Measurements from ENCODE around the gene ABCA6.
"Not testable (repeated sequence)": the region's sequence is repeated elsewhere in the genome, so short reads cannot be mapped to it uniquely, and the experiment has no call there.

Gene ABCA6

DNA sequence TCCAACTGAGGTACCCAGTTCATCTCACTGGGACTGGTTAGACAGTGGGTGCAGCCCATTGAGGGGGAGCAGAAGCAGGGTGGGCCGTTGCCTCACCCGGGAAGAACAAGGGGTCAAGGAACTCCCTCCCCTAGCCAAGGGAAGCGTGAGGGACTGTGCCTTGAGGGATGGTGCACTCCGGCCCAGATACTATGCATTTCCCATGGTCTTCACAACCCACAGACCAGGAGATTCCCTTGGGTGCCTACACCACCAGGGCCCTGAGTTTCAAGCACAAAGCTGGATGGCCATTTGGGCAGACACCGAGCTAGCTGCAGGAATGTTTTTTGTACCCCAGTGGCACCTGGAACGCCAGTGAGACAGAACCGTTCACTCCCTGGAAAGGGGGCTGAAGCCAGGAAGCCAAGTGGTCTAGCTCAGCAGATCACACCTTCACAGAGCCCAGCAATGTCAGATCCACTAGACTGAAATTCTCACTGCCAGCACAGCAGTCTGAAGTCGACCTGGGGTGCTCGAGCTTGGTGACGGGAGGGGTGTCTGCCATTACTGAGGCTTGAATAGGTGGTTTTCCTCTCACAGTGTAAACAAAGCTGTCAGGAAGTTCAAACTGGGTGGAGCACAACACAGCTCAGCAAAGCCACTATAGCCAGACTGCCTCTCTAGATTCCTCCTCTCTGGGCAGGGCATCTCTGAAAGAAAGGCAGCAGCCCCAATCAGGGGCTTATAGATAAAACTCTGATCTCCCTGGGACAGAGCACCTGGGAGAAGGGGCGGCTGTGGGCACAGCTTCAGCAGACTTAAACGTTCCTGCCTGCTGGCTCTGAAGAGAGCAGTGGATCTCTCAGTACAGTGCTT is 71.1 kb downstream of the ABCA6 start:
- DNase-seq = not testable (repeated sequence)

DNA sequence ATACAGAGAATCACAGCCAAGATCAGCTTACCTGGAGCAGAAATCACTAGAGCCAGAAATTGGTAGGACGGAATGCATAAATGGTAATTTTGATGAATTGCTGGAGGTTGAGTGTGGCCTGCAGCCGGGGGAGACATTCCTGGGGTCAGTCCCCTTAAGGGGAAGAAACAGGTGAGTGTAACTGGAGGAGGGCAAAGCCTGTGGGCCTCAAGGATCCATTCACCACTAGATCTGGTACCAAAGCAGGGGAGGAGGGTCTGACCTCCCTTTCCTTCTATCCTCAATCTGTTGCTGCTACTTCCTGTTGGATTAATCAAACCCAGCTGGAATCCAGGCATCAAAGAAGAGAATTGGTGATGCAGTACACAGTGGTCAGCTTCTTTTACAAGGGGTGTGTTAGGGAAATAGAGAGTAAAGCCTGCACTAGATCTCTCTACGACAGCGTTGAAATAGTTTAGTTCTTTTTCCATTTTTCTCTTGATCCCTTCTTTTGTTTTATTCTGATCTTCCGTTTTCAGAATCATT is 72.4 kb downstream of the ABCA6 start:
- DNase-seq = no peak

DNA sequence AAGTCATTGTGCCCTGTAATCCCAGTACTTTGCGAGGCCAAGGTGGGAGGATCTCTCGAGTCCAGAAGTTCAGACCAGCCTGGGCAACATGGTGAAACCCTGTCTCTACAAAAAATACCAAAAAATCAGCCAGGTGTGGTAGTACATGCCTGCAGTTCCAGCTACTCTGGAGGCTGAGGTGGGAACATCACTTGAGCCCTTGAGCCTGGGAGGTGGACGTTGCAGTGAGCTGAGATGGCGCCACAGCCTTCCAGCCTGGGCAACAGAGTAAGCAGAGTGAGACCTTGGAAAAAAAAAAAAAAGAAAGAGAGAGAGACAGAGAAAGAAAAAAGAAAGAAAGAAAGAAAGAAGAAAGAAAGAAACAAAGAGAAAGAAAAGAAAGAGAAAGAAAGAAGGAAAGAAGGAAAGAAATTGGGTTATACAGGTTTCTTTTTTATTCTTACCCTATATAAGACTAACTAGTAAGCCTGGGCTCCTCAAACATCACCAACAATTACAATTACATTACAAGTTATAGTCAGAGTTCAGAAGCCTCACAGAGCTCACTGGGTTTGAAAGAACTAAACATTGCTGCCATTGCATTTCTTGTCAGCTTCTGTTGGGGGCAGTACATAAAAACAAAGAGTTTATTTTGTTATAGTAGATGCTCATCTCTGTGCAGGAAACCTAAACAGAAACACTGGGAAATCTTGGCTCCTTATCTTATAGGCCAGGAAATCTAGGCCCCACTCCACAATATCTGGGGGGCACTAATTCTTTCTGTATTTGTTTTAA is 74.2 kb downstream of the ABCA6 start:
- DNase-seq = no peak

DNA sequence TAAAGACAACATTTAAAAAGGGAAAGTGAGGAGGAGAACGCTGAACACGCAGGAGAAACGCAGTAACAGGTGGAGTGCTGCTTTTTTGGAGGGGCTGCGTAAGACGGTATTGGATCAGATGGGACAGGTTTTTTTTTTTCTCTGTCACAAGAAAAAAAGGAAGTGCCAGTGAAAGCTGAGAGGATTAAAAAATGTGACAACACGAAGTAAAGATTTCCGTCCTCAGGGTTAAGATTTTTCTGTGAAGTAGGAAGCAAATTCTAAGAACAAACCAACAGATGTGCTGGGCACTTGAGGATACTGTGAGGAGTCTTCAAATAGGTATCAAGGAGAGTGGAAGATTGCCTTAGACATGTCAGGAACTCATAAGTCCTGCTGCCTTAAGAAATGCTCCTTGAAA is 75.2 kb downstream of the ABCA6 start:
- no peak for DNase-seq

DNA sequence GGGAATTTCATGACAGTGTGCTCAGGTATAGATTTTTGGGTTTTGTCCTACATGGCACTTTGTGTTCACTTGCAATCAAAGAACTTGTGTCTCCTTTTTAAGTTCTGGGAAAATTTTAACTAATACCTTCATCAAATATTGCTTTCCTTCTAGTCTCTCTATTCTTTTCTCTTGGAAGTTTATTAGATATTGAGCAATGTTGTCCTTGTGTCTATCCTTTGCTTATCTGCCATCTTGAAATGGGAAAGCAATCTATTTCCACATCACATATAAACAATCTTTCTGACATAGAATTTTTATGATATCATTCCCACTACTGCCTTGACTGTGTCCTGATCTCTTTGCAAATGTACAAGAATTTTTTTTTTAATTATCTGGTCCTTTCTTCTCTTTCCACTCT is 76.6 kb downstream of the ABCA6 start:
- no peak for DNase-seq

DNA sequence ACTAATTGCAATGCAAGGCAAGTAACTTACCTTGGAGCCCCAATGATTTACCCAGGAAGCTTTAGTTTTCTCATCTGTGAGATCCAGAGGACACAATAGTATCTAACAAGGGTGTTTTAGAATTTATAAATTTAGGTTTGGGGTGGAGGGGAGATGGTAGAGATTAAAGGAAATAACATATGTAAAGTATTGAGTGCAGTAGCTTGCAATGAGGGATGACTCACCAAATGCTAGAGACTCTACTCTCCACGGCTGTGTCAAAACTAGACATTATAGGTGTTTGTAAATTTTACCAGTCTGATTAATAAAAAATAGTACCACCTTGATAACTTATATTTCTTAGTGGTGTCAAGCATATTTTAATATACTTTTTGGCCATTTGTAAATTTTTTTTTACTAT is 77.2 kb downstream of the ABCA6 start:
- no peak for DNase-seq

DNA sequence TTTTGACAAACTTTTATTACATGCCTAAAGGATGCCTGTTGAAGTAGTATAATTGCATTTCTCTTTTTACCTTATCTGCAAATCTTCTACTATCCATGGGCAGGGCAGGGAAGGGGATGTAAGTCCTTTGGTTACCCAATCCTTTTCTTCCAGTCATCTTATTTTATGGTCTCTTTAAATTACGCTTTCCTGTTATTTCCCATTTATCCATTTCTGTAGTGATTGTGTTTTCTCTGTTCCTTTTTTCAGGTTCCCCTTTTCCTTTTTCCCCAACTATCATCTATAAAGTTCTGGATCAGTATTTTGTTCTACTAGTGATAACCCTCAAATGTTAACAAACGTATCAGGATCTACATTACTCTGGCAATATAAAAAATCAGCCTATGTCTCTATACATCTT is 77.7 kb downstream of the ABCA6 start:
- DNase-seq = no peak

DNA sequence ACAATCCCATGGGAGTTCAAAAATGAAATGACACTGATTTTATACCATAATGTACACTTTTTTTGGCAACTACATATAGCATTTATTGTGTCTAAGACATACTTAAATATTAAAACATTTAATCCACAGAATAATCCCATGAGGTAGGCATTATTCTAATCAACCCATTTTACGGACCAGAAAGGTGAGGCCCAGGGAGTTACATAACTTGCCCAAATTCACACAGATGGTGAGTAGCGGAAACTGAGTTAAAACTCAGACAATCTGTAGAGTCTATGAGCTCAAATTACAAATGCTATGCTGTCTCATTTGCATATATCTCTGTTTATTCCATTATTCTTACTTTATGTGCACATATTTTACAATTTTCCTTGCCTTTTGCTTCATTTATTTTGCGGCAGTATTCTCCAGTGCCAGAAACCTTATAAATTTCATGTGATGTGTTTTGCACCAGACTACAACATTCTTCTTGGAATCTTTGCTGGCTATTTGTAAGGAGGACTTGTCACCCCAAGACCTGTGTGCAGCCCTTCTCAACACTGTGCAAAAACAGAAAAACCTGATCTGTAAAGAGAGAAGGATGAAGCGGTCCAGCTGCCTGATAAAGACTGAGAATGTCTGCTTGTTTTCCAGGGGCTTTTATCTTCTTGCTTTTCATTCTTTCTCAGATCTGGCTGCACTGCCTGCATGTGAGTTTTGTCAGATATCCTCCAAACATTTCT is 78.7 kb downstream of the ABCA6 start:
- DNase-seq = no peak

DNA sequence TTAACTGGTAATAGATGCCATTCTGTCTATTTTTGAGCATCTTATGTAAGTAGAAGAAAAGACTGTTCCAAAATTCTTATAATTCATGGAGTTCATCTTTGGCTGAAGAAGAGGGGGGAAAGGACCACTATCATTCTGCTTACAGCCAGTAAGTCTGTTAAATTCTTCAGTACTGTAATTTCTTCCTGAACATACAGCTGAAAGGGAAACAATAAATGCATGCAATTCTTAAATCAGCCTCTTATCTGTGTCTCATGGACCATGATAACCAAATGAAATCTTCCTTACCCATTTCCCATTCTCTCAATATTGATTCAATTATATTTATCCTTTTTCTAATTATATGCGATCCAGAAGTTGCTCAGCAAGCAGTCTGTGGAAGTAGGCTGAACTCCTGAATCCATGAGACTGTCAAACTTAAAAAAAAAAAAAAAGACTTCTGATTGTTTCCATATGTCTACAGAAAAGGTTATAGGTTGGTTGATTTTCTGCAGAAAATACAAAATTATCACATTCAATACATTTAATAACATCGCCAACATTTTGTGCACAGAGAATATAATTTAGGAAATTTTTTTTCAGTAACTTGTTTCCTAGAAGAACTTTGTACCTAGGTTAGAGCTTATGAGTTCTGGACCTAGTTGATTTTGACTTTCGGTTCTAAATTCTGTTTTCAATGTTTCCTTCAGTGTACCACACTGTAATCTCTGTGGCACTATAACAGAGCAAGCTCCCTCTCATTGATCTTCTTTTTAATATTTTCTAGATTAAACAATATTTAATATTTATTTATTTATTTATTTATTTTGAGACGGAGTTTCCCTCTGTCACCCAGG is 79.8 kb downstream of the ABCA6 start:
- DNase-seq = no peak

DNA sequence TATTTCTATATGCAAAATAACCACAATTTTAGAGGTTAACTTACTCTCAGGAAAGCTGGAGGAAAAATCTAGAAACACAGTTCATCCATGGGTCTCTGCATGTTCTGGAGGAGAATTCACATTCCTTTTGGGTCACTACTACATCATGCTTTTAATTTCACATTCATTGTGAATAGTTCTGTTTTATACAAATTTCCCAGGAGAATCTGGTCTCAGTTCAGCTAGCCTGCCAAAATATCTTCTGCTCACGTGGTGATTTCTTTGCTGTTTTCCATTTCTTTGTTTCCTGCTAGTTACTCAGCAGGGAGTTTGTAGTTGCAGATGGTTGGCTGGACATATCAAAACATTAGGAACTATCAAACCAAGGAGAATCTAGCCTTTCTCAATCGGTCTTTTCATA is 80.9 kb downstream of the ABCA6 start, which contains the start of gene ABCA9:
TSS of gene ABCA9 (minus strand) at position 106 of the 400 bp plus-strand sequence. CDS start 9,801 bp downstream, outside the sequence.
- no peak for DNase-seq

DNA sequence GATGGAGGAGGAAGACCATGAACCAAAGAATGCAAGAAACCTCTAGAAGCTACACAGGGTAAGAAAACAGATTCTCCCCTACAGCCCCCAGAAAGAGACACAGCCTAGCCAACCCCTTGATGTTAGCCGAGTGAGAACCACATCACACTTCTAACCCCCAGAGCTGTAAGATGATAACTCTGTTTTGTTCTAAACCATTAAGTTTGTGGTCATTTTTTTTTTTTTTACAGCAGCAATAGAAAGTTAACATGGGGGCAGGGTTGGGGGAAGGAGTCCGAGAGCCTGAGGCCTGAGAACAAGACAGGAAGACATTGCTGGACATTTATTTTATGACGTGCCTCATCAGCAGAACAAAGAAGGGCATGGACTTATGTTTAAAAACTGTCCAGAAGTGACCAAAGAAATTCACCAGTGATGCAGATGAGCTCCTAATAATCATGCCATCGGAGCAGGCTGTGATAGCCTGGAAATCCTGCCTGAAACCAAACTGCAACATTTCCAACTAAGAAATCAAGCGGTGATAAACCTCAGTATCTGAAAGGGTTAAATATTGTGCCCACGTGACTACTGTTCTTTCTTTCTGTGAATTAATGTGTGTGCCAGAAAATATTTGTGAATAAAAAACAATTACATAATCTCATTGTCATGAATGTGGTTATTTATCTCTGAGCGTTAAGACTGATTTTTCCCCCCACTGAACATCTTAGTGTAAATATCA is 82.1 kb downstream of the ABCA6 start:
- no peak for DNase-seq

DNA sequence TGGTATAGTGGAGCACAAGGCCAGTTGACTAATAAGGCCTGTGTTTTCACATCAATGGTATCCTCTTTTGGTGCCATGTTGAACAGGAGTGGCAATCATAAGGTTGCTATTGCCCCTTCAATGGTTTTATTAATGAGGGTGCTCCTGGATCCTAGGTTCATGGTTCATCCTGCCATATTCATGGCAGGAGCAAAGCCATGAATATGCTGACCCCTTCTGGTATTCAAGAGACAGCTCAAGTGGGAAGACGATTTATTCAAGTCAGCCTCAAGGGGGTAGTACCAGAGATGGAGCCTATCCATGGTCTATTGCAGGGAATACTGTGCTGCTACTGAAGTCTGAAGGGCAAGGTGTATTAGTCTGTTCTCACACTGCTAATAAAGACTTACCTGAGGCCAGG is 83.5 kb downstream of the ABCA6 start:
- no peak for DNase-seq

DNA sequence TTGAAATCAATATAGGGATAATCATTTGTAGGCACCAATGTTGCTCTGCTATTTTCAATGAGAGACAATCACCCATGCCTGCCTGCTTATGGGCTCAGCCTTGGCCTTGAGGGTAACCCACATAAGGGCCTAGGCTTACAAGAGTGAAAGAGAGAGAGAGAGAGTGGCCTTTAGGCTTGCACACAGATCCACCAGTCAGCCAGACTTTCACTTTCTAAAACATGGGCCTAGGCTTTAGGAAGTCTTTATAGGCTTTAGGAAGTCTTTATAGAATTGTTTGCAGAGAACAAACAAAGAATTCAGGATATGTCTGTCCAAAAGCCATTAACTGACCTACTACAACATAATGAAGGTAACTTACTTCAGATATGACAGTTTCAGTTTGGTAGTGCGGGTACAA is 84.4 kb downstream of the ABCA6 start:
- DNase-seq = no peak

DNA sequence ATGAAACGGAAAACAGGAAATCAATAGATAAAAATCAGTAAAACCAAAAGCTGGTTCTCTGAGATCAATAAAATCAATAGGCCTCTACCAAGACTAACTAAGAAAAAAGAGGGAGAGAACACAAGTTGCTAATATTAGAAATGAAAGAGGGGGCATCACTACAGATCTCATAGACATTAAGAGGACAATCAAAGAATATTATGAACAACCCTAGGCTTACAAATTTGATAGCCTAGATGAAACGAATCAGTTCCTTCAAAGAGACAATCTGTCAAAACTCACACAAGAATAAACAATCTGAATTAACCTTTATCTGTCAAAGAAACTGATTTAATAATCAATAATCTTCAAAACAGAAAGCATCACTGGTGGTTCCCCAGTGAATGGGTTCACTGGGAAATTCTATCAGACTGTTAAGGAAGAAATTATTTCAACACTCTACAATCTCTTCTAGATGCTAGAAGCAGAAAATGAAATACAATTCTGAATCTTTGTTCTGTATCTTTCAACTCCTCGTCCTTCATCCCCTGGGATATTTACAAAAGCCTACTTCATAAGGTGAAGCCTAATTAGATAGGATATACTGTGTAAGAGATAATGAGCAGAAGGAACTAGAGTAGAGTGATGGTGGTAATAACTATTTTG is 85.4 kb downstream of the ABCA6 start:
- no peak for DNase-seq

DNA sequence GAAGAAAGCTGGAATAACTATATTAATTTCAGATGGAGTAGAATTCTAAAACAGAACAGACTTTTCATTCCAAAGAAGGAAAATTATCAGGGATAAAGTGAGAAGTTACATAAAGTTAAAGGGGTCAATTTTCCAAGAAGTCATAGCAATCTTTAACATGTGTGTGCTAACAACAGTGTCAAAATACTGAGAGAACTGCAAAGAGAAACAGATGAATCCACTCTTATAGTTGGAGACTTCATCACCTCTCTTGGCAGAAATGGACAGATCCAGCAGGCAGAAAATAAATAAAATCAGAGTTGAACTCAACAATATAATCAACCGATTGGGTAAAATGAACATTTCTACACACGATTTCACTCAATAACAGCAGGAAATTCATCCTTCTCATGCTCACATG is 86.4 kb downstream of the ABCA6 start:
- DNase-seq = no peak

DNA sequence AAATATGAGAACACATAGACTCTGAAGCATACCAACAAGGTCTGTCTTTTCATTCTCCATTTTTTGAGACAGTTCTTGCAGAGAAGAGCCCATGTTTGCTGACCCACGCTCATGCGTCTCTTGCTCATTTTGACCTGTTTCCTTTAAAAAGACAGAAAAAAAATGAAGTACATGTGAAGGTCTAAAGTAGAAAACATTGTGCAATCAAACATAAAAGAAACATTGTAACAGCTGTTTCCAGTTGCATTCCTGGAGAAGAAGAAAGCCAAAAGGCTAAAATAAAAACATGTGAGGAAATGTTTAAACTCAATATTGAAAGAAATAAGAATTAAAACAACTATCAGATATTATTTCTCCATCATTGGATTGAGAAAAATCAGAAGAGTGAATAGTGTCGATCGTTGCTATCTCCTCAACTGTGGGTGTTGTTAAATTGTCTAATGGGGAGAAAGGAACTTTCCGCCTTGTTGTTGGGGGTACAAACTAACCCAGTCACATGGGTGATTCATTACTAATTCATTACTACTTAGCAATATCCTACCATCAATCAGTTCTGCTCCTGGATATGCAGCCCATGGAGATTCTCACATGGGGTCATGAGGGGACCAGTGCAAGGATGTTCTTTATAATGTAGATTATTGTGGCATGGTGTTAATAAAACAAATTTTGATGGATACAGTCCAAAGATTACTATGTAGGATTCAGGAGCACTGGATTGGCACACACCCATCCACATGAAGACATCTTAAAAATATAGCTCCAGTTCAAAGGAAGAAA is 90.5 kb downstream of the ABCA6 start:
- DNase-seq = no peak

DNA sequence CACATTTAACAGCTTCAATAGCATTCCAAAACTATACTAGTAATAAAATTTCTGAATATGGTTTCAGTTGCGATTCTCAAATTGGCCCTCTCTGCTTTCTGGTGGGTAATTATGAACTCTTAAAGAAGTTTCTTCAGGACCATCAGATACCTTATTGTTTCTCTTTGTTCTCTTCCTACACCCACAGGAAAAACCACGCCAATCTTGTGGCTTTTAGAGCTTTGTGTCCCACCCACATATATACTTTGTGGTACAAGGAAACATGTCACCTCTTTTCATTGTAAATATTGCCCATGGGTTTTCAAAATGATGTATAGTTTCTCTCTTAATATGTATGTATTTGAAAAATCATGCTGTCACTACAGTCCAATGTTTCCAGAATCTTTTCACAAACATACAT is 93.1 kb downstream of the ABCA6 start:
- DNase-seq = no peak

DNA sequence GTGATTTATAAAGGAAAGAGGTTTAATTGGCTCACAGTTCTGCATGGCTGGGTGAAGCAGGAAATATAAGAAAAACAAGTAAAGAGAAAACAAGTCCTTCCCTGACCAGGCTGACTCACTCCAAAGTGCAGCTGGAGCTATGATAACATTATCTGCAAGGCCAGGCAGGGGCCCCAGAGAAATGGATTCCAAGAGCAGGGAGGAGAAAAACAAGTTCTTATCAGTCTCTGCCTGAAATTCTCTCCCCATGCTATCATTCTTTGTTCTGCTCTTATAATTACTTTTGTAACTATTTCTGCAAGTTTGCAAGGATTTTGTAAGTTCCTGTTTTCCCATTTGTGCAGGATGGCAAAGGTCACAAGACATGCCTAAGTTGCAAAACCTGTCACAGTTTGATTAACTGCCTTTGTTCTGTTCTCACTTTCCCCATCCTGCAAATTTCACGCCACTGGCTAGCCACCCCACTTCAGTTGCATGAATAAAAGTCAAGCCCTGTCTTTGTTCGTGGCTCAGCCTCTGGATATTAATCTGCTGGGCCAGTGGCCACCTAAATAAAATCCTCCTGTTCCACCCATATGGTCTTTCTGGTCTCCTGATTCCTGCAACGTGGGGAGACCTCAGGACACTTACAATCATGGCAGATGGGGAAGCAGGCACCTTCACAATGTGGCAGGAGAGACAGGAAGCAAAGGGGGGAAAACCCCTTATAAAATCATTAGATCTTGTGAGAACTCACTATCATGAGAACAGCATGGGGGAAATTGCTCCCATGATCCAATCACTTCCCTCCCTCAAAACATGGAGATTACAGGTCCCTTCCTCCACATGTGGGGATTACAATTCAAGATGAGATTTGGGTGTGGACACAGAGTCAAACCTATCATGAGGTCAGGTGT is 94.1 kb downstream of the ABCA6 start:
- no peak for DNase-seq

DNA sequence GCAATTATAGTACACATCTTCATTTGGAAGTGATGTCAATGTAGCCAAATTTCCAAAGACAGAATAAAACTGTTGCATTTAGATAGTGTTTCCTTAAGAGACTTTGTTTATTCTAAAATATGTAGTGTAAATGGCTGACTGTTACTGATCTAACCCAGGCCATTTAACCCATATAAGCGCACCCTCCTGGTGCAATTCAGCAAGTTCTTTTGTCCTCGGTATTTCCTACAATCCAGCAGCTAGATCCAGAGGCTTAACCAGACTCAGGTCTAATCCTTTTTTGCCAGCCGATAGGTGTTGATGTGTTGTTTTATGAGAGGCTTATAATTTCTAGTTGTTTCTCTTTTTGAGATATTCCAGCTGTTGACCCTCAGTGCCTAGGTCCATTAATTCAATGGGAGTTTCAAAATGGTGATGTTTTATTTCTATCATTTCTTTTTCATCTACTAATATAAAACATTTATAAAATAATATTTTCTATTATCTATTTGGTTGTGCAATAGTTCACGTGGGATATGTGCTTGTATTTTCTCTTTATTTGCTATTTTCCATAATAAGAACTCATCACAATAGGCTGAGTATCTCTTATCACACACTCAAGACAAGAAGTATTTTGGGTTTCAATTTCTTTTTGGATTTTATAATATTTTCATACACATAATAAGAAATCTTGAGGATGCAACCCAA is 95.4 kb downstream of the ABCA6 start:
- DNase-seq = no peak

Data from stimulated activated CD4-positive, alpha-beta T cell treated with anti-CD3 and anti-CD28 coated beads, Interleukin-15, amount 100 ng/mL, for 24 hours (primary cell).